ENCODE data around the gene SYT5.
"Not testable (repeated sequence)": the region's sequence is repeated elsewhere in the genome, so short reads cannot be mapped to it uniquely, and the experiment has no call there.

SYT5 gene

GRCh38 chr19:55206664-55207500 is 26.8 kb upstream of the SYT5 start:
- no peak for DNase-seq

- not testable (repeated sequence) for DNase-seq
Measured at GRCh38 chr19:55202199-55202598, 22.1 kb upstream of the SYT5 start.

- no peak for DNase-seq
Measured at GRCh38 chr19:55199620-55200204, 19.6 kb upstream of the SYT5 start.

- DNase-seq, result no peak
Measured at GRCh38 chr19:55198651-55199050, 18.6 kb upstream of the SYT5 start.

GRCh38 chr19:55197528-55197927 is 17.4 kb upstream of the SYT5 start:
- DNase-seq, result no peak

- DNase-seq, result no peak
Measured at GRCh38 chr19:55196803-55197202, 16.7 kb upstream of the SYT5 start.

GRCh38 chr19:55193481-55193880 is 13.4 kb upstream of the SYT5 start:
- no peak for DNase-seq

GRCh38 chr19:55189403-55189835 is 9.3 kb upstream of the SYT5 start:
- no peak for DNase-seq

- DNase-seq, result no peak
Measured at GRCh38 chr19:55188625-55189024, 8.5 kb upstream of the SYT5 start.

- no peak for DNase-seq
Measured at GRCh38 chr19:55186080-55186479, 6.0 kb upstream of the SYT5 start.

GRCh38 chr19:55181740-55182139 is 1.7 kb upstream of the SYT5 start:
- DNase-seq, result no peak

- DNase-seq, result peak; percentile 63
Measured at GRCh38 chr19:55178781-55179599, 1.1 kb downstream of the SYT5 start.

- DNase-seq, result no peak
Measured at GRCh38 chr19:55176076-55176475, 4.0 kb downstream of the SYT5 start.

- DNase-seq, result no peak
Measured at GRCh38 chr19:55175117-55175867, 4.8 kb downstream of the SYT5 start.

GRCh38 chr19:55174425-55175116 is 5.5 kb downstream of the SYT5 start:
- DNase-seq, result no peak

- DNase-seq, result no peak
Measured at GRCh38 chr19:55173714-55174409, 6.2 kb downstream of the SYT5 start.

GRCh38 chr19:55173186-55173713 is 6.8 kb downstream of the SYT5 start:
- no peak for DNase-seq

GRCh38 chr19:55172741-55173140 is 7.3 kb downstream of the SYT5 start:
- no peak for DNase-seq

GRCh38 chr19:55172318-55172717 is 7.8 kb downstream of the SYT5 start:
- not testable (repeated sequence) for DNase-seq

GRCh38 chr19:55171440-55171839 is 8.6 kb downstream of the SYT5 start:
- no peak for DNase-seq

- no peak for DNase-seq
Measured at GRCh38 chr19:55169136-55169535, 11.0 kb downstream of the SYT5 start.
